ENCODE results near the gene FSTL4. TPM values are rescaled to one million over a fixed set of nuclear protein-coding genes. Genes with fewer than 3 reads are reported as not detected.

Gene FSTL4
- polyA plus RNA-seq, 1 donor (not counting 4 experiments of a cell fraction or from before 2014, with no cell fraction given), result 1.7 TPM

GRCh38 chr5:133240425-133241091 is 371.8 kb downstream of the FSTL4 start:
- no peaks in the 10 kb centered on the region for H3K36me3 ChIP-seq (ENCODE audit: control insufficient read depth in 2 of 2, extremely low read depth in 1 of 2, insufficient read depth in 2 of 2, low read length in 2 of 2)
- H3K9me1 ChIP-seq (ENCODE audit: control insufficient read depth, extremely low read depth, insufficient read depth, low read length), result no peaks in the 10 kb centered on the region
- peak; percentile 98 for FAIRE-seq
- peak overlapping the region; percentile 5 for H3K9ac ChIP-seq (ENCODE audit: control insufficient read depth, extremely low read depth, insufficient read depth, low read length)
- TF ChIP-seq EZH2 (IDR thresholded peaks at IDR 0.05; ENCODE audit: low read length), result no peak
- TF ChIP-seq CTCF (optimal IDR thresholded peaks at IDR 0.05 in 1 of 3, IDR thresholded peaks at IDR 0.05 in 1 of 3, conservative IDR thresholded peaks at IDR 0.05 in 1 of 3; ENCODE audit: extremely low read depth in 1 of 3, insufficient read depth in 2 of 3, low read length in 3 of 3), result peak in 1 of 3 experiments; percentile 7
- dilution Hi-C loops (cut with MboI; ENCODE audit: extremely low pct_ligation_motif_present, low sequenced_read_pairs), result no loop called here
- peaks cover 35% of the 10 kb centered on the region for H3K4me1 ChIP-seq (ENCODE audit: control insufficient read depth, extremely low read depth, insufficient read depth, low read length)
- H3K27me3 ChIP-seq (ENCODE audit: control insufficient read depth, extremely low read depth, insufficient read depth, low read length), result no peaks in the 10 kb centered on the region
- DNase-seq (ENCODE audit: low read depth, low spot score), result peak; percentile 96
- peak overlapping the region; percentile 60 for H3K27ac ChIP-seq (ENCODE audit: control insufficient read depth, insufficient read depth, low read length)
- H3K4me3 ChIP-seq (ENCODE audit: control insufficient read depth in 2 of 3, extremely low read depth in 1 of 3, insufficient read depth in 2 of 3, low read depth in 1 of 3, low read length in 3 of 3), result no peak overlapping the region
- no peak overlapping the region for H2AFZ ChIP-seq (ENCODE audit: control insufficient read depth, low read length)
- no peaks in the 10 kb centered on the region for H3K79me2 ChIP-seq (ENCODE audit: control insufficient read depth, insufficient read depth, low read length)
- no peaks in the 10 kb centered on the region for H3K9me3 ChIP-seq (ENCODE audit: control insufficient read depth, low read depth, low read length)
- H4K20me1 ChIP-seq (ENCODE audit: control insufficient read depth, extremely low read depth, insufficient read depth, low read length), result no peaks in the 10 kb centered on the region
- peak overlapping the region; percentile 17 for H3K4me2 ChIP-seq (ENCODE audit: control insufficient read depth, extremely low read depth, insufficient read depth, low read depth, low read length)

- dilution Hi-C loops (cut with MboI; ENCODE audit: extremely low pct_ligation_motif_present, low sequenced_read_pairs), result no loop called here
- H4K20me1 ChIP-seq (ENCODE audit: control insufficient read depth, extremely low read depth, insufficient read depth, low read length), result no peaks in the 10 kb centered on the region
- no peak overlapping the region for H3K27ac ChIP-seq (ENCODE audit: control insufficient read depth, insufficient read depth, low read length)
- H2AFZ ChIP-seq (ENCODE audit: control insufficient read depth, low read length), result no peak overlapping the region
- H3K27me3 ChIP-seq (ENCODE audit: control insufficient read depth, extremely low read depth, insufficient read depth, low read length), result no peaks in the 10 kb centered on the region
- H3K9me1 ChIP-seq (ENCODE audit: control insufficient read depth, extremely low read depth, insufficient read depth, low read length), result no peaks in the 10 kb centered on the region
- no peak overlapping the region for H3K9ac ChIP-seq (ENCODE audit: control insufficient read depth, extremely low read depth, insufficient read depth, low read length)
- H3K4me1 ChIP-seq (ENCODE audit: control insufficient read depth, extremely low read depth, insufficient read depth, low read length), result peaks cover 27% of the 10 kb centered on the region
- H3K4me2 ChIP-seq (ENCODE audit: control insufficient read depth, extremely low read depth, insufficient read depth, low read depth, low read length), result no peak overlapping the region
- no peaks in the 10 kb centered on the region for H3K79me2 ChIP-seq (ENCODE audit: control insufficient read depth, insufficient read depth, low read length)
- DNase-seq (ENCODE audit: low read depth, low spot score) (no peak), FAIRE-seq (no peak)
- H3K4me3 ChIP-seq (ENCODE audit: control insufficient read depth in 2 of 3, extremely low read depth in 1 of 3, insufficient read depth in 2 of 3, low read depth in 1 of 3, low read length in 3 of 3), result no peak overlapping the region
- TF ChIP-seq EZH2 (IDR thresholded peaks at IDR 0.05; ENCODE audit: low read length), result no peak
- no peak for TF ChIP-seq CTCF (optimal IDR thresholded peaks at IDR 0.05 in 1 of 3, IDR thresholded peaks at IDR 0.05 in 1 of 3, conservative IDR thresholded peaks at IDR 0.05 in 1 of 3; ENCODE audit: extremely low read depth in 1 of 3, insufficient read depth in 2 of 3, low read length in 3 of 3)
- no peaks in the 10 kb centered on the region for H3K9me3 ChIP-seq (ENCODE audit: control insufficient read depth, low read depth, low read length)
- H3K36me3 ChIP-seq (ENCODE audit: control insufficient read depth in 2 of 2, extremely low read depth in 1 of 2, insufficient read depth in 2 of 2, low read length in 2 of 2), result no peaks in the 10 kb centered on the region
Observed at GRCh38 chr5:133238426-133239205, 373.7 kb downstream of the FSTL4 start.

Measured in keratinocyte (primary cell).